Nephron (organoid): Measurements from ENCODE around the gene AIP.

Source experiments
- H3K27ac Mint-ChIP-seq, 3 experiments: 2 replicates each; pipeline ENCODE4 v1.8.0; 2020; ENCODE audit warnings: mixed read lengths in 3 of 3, mild to moderate bottlenecking in 2 of 3, moderate library complexity in 1 of 3
- H3K27me3 Mint-ChIP-seq: 2 replicates; pipeline ENCODE4 v1.8.0; 2021; ENCODE audit warnings: low read depth, mild to moderate bottlenecking, moderate library complexity, mixed read lengths
- H3K36me3 Mint-ChIP-seq: 2 replicates; pipeline ENCODE4 v1.8.0; 2020; ENCODE audit warnings: low read depth, mixed read lengths
- H3K4me1 Mint-ChIP-seq: 2 replicates; pipeline ENCODE4 v1.8.0; 2020; ENCODE audit warnings: mixed read lengths
- H3K4me3 Mint-ChIP-seq, 3 experiments: 2 replicates each; pipeline ENCODE4 v1.8.0; 2020; ENCODE audit warnings: mild to moderate bottlenecking in 3 of 3, mixed read lengths in 3 of 3, moderate library complexity in 2 of 3
- H3K9me3 Mint-ChIP-seq: 2 replicates; pipeline ENCODE4 v1.8.0; 2020; ENCODE audit warnings: mixed read lengths
- CTCF ChIP-seq, 3 experiments: fragments of 200-600 bp; sonication (generic); IDR thresholded peaks; one replicate each; pipeline ENCODE4 v1.5.0; 2021; ENCODE audit warnings: antibody characterized with exemption in 3 of 3; ENCODE audit not compliant: unreplicated experiment in 3 of 3

AIP gene

GRCh38 chr11:67453816-67454732 is 28.8 kb upstream of the AIP start:
- Mint-ChIP-seq H3K9me3 (no peaks in the 10 kb centered on the region), H3K36me3 (no peaks in the 10 kb centered on the region), H3K4me1 (no peaks in the 10 kb centered on the region), H3K4me3 (no peak overlapping the region), H3K27ac (no peak overlapping the region), H3K27me3 (peaks cover 4% of the 10 kb centered on the region)
- no peak for TF ChIP-seq CTCF (IDR thresholded peaks at IDR 0.05; ENCODE audit: unreplicated experiment in 3 of 3)

GRCh38 chr11:67455054-67455453 is 27.8 kb upstream of the AIP start, which contains the start of gene CABP4:
CABP4 (plus strand) TSS chr11:67455354; CDS start chr11:67455424, 70 bp downstream.
- Mint-ChIP-seq H3K27me3 (no peaks in the 10 kb centered on the region), H3K27ac (no peak within 1 kb of the TSS), H3K4me3 (no peak within 1 kb of the TSS), H3K4me1 (no peaks in the 10 kb centered on the region), H3K9me3 (no peaks in the 10 kb centered on the region), H3K36me3 (no peaks in the 10 kb centered on the region)
- TF ChIP-seq CTCF (IDR thresholded peaks at IDR 0.05; ENCODE audit: unreplicated experiment in 3 of 3) = no peak

GRCh38 chr11:67456068-67456705 is 26.6 kb upstream of the AIP start:
- no peaks in the 10 kb centered on the region for H3K9me3 Mint-ChIP-seq
- H3K27me3 Mint-ChIP-seq = no peaks in the 10 kb centered on the region
- H3K4me1 Mint-ChIP-seq = no peaks in the 10 kb centered on the region
- H3K4me3 Mint-ChIP-seq = no peak overlapping the region
- H3K36me3 Mint-ChIP-seq = no peaks in the 10 kb centered on the region
- no peak overlapping the region for H3K27ac Mint-ChIP-seq
- TF ChIP-seq CTCF (IDR thresholded peaks at IDR 0.05; ENCODE audit: unreplicated experiment in 3 of 3) = no peak

- TF ChIP-seq CTCF (IDR thresholded peaks at IDR 0.05; ENCODE audit: unreplicated experiment in 3 of 3) = no peak
- Mint-ChIP-seq H3K9me3 (no peaks in the 10 kb centered on the region), H3K27ac (no peak overlapping the region), H3K4me3 (no peak overlapping the region), H3K27me3 (no peaks in the 10 kb centered on the region), H3K36me3 (no peaks in the 10 kb centered on the region), H3K4me1 (no peaks in the 10 kb centered on the region)
Measured at GRCh38 chr11:67457453-67457852, 25.4 kb upstream of the AIP start.

- Mint-ChIP-seq H3K9me3 (no peaks in the 10 kb centered on the region), H3K4me3 (no peak overlapping the region), H3K27me3 (no peaks in the 10 kb centered on the region), H3K4me1 (no peaks in the 10 kb centered on the region), H3K36me3 (no peaks in the 10 kb centered on the region), H3K27ac (no peak overlapping the region)
- TF ChIP-seq CTCF (IDR thresholded peaks at IDR 0.05; ENCODE audit: unreplicated experiment in 3 of 3) = no peak
Measured at GRCh38 chr11:67458266-67458665, 24.6 kb upstream of the AIP start.
